ENCODE data around the gene CNTN5.

The CNTN5 gene

DNA sequence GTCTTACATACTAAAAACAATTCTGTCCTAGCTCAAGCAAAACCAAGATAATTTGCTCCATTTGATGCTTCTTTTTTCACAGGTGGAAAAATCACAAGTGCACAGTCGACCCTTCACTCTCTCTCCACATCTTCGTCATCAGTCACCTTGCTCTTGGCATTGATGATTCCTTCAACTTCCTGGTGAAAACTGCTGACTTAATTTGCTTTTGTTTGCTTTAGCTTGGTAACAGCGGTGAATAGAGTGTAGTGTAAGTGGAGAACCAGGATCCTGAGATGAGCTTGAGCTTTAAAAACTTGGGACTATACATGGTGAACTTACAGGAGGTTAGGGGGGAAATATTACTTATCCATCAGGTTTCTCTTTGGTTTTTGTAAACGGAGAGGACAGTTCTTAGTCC lies 1335.3 kb downstream of the CNTN5 start:
- no peaks in the 10 kb centered on the region for H3K4me1 ChIP-seq (ENCODE audit: control insufficient read depth, insufficient read depth, low read length)
- no peak overlapping the region for H3K4me3 ChIP-seq (ENCODE audit: low read depth, low read length)
- TF ChIP-seq BCL11A (tag by site-specific recombination; IDR thresholded peaks at IDR 0.05; ENCODE audit: low read depth) (no peak), HOXA7 (CRISPR knock-in tag; IDR thresholded peaks at IDR 0.05; ENCODE audit: borderline replicate concordance) (no peak), ZBTB48 (tag by site-specific recombination; IDR thresholded peaks at IDR 0.05) (no peak), ZNF626 (tag by site-specific recombination; IDR thresholded peaks at IDR 0.05) (no peak), ZNF214 (tag by site-specific recombination; IDR thresholded peaks at IDR 0.05; ENCODE audit: borderline replicate concordance) (no peak), ZNF354C (tag by site-specific recombination; IDR thresholded peaks at IDR 0.05; ENCODE audit: borderline replicate concordance, low read depth) (no peak), MYNN (tag by site-specific recombination; IDR thresholded peaks at IDR 0.05; ENCODE audit: borderline replicate concordance) (no peak), REPIN1 (tag by site-specific recombination; IDR thresholded peaks at IDR 0.05; ENCODE audit: low read depth) (no peak), ZNF529 (tag by site-specific recombination; IDR thresholded peaks at IDR 0.05; ENCODE audit: insufficient replicate concordance) (no peak), ZSCAN30 (tag by site-specific recombination; IDR thresholded peaks at IDR 0.05) (no peak), SALL2 (tag by site-specific recombination; IDR thresholded peaks at IDR 0.05; ENCODE audit: borderline replicate concordance) (no peak), TRIM28 (IDR thresholded peaks at IDR 0.05; ENCODE audit: borderline replicate concordance, low read length) (no peak), ZNF19 (tag by site-specific recombination; IDR thresholded peaks at IDR 0.05; ENCODE audit: low read depth) (no peak)
- TF ChIP-seq, protein P1, sequence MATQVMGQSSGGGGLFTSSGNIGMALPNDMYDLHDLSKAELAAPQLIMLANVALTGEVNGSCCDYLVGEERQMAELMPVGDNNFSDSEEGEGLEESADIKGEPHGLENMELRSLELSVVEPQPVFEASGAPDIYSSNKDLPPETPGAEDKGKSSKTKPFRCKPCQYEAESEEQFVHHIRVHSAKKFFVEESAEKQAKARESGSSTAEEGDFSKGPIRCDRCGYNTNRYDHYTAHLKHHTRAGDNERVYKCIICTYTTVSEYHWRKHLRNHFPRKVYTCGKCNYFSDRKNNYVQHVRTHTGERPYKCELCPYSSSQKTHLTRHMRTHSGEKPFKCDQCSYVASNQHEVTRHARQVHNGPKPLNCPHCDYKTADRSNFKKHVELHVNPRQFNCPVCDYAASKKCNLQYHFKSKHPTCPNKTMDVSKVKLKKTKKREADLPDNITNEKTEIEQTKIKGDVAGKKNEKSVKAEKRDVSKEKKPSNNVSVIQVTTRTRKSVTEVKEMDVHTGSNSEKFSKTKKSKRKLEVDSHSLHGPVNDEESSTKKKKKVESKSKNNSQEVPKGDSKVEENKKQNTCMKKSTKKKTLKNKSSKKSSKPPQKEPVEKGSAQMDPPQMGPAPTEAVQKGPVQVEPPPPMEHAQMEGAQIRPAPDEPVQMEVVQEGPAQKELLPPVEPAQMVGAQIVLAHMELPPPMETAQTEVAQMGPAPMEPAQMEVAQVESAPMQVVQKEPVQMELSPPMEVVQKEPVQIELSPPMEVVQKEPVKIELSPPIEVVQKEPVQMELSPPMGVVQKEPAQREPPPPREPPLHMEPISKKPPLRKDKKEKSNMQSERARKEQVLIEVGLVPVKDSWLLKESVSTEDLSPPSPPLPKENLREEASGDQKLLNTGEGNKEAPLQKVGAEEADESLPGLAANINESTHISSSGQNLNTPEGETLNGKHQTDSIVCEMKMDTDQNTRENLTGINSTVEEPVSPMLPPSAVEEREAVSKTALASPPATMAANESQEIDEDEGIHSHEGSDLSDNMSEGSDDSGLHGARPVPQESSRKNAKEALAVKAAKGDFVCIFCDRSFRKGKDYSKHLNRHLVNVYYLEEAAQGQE (tag by site-specific recombination; IDR thresholded peaks at IDR 0.05), result no peak
- TF ChIP-seq, protein P2, sequence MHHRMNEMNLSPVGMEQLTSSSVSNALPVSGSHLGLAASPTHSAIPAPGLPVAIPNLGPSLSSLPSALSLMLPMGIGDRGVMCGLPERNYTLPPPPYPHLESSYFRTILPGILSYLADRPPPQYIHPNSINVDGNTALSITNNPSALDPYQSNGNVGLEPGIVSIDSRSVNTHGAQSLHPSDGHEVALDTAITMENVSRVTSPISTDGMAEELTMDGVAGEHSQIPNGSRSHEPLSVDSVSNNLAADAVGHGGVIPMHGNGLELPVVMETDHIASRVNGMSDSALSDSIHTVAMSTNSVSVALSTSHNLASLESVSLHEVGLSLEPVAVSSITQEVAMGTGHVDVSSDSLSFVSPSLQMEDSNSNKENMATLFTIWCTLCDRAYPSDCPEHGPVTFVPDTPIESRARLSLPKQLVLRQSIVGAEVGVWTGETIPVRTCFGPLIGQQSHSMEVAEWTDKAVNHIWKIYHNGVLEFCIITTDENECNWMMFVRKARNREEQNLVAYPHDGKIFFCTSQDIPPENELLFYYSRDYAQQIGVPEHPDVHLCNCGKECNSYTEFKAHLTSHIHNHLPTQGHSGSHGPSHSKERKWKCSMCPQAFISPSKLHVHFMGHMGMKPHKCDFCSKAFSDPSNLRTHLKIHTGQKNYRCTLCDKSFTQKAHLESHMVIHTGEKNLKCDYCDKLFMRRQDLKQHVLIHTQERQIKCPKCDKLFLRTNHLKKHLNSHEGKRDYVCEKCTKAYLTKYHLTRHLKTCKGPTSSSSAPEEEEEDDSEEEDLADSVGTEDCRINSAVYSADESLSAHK (tag by site-specific recombination; IDR thresholded peaks at IDR 0.05), result no peak
- TF ChIP-seq, protein P3, sequence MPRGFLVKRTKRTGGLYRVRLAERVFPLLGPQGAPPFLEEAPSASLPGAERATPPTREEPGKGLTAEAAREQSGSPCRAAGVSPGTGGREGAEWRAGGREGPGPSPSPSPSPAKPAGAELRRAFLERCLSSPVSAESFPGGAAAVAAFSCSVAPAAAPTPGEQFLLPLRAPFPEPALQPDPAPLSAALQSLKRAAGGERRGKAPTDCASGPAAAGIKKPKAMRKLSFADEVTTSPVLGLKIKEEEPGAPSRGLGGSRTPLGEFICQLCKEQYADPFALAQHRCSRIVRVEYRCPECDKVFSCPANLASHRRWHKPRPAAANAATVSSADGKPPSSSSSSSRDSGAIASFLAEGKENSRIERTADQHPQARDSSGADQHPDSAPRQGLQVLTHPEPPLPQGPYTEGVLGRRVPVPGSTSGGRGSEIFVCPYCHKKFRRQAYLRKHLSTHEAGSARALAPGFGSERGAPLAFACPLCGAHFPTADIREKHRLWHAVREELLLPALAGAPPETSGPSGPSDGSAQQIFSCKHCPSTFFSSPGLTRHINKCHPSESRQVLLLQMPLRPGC (tag by site-specific recombination; IDR thresholded peaks at IDR 0.05), result no peak
- TF ChIP-seq, protein P4, sequence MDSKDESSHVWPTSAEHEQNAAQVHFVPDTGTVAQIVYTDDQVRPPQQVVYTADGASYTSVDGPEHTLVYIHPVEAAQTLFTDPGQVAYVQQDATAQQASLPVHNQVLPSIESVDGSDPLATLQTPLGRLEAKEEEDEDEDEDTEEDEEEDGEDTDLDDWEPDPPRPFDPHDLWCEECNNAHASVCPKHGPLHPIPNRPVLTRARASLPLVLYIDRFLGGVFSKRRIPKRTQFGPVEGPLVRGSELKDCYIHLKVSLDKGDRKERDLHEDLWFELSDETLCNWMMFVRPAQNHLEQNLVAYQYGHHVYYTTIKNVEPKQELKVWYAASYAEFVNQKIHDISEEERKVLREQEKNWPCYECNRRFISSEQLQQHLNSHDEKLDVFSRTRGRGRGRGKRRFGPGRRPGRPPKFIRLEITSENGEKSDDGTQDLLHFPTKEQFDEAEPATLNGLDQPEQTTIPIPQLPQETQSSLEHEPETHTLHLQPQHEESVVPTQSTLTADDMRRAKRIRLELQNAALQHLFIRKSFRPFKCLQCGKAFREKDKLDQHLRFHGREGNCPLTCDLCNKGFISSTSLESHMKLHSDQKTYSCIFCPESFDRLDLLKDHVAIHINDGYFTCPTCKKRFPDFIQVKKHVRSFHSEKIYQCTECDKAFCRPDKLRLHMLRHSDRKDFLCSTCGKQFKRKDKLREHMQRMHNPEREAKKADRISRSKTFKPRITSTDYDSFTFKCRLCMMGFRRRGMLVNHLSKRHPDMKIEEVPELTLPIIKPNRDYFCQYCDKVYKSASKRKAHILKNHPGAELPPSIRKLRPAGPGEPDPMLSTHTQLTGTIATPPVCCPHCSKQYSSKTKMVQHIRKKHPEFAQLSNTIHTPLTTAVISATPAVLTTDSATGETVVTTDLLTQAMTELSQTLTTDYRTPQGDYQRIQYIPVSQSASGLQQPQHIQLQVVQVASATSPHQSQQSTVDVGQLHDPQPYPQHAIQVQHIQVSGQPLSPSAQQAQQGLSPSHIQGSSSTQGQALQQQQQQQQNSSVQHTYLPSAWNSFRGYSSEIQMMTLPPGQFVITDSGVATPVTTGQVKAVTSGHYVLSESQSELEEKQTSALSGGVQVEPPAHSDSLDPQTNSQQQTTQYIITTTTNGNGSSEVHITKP (tag by site-specific recombination; IDR thresholded peaks at IDR 0.05), result no peak
- TF ChIP-seq, protein P5, sequence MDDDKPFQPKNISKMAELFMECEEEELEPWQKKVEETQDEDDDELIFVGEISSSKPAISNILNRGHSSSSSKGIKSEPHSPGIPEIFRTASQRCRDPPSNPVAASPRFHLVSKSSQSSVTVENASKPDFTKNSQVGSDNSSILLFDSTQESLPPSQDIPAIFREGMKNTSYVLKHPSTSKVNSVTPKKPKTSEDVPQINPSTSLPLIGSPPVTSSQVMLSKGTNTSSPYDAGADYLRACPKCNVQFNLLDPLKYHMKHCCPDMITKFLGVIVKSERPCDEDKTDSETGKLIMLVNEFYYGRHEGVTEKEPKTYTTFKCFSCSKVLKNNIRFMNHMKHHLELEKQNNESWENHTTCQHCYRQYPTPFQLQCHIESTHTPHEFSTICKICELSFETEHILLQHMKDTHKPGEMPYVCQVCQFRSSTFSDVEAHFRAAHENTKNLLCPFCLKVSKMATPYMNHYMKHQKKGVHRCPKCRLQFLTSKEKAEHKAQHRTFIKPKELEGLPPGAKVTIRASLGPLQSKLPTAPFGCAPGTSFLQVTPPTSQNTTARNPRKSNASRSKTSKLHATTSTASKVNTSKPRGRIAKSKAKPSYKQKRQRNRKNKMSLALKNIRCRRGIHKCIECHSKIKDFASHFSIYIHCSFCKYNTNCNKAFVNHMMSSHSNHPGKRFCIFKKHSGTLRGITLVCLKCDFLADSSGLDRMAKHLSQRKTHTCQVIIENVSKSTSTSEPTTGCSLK (tag by site-specific recombination; IDR thresholded peaks at IDR 0.05), result no peak
- TF ChIP-seq, protein P6, sequence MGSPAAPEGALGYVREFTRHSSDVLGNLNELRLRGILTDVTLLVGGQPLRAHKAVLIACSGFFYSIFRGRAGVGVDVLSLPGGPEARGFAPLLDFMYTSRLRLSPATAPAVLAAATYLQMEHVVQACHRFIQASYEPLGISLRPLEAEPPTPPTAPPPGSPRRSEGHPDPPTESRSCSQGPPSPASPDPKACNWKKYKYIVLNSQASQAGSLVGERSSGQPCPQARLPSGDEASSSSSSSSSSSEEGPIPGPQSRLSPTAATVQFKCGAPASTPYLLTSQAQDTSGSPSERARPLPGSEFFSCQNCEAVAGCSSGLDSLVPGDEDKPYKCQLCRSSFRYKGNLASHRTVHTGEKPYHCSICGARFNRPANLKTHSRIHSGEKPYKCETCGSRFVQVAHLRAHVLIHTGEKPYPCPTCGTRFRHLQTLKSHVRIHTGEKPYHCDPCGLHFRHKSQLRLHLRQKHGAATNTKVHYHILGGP (tag by site-specific recombination; IDR thresholded peaks at IDR 0.05), result no peak
- H3K36me3 ChIP-seq (ENCODE audit: control insufficient read depth in 2 of 2, insufficient read depth in 1 of 2, low read length in 2 of 2), result no peaks in the 10 kb centered on the region
- no peaks in the 10 kb centered on the region for H3K9me3 ChIP-seq (ENCODE audit: control insufficient read depth, insufficient read depth, low read depth, low read length)
- ChIA-PET CTCF (no interaction called here), POLR2A (no interaction called here)
- no peak overlapping the region for H3K27ac ChIP-seq (ENCODE audit: extremely low read depth, low read depth, low read length)

Measured in HEK293 (cell line).